Forelimb muscle (tissue), 1 donor: ENCODE results near the gene COX10. TPM values are rescaled to one million over a fixed set of nuclear protein-coding genes. Genes with fewer than 3 reads are reported as not detected.
"Not testable (repeated sequence)": the region's sequence is repeated elsewhere in the genome, so short reads cannot be mapped to it uniquely, and the experiment has no call there.

ENCODE experiments used
- DNase-seq: peaks from one replicate; pipeline ENCODE4 v3.0.0-alpha.2; 2013; ENCODE audit warnings: low read depth
- polyA plus RNA-seq: library from polyadenylated mRNA; unstranded; fragments of 120-200 nt; gene quantifications from one replicate; pipeline ENCODE4 v1.2.1, GENCODE V29; 2013; ENCODE audit not compliant: insufficient read length

COX10 gene
- polyA plus RNA-seq = 13.1 TPM

DNA sequence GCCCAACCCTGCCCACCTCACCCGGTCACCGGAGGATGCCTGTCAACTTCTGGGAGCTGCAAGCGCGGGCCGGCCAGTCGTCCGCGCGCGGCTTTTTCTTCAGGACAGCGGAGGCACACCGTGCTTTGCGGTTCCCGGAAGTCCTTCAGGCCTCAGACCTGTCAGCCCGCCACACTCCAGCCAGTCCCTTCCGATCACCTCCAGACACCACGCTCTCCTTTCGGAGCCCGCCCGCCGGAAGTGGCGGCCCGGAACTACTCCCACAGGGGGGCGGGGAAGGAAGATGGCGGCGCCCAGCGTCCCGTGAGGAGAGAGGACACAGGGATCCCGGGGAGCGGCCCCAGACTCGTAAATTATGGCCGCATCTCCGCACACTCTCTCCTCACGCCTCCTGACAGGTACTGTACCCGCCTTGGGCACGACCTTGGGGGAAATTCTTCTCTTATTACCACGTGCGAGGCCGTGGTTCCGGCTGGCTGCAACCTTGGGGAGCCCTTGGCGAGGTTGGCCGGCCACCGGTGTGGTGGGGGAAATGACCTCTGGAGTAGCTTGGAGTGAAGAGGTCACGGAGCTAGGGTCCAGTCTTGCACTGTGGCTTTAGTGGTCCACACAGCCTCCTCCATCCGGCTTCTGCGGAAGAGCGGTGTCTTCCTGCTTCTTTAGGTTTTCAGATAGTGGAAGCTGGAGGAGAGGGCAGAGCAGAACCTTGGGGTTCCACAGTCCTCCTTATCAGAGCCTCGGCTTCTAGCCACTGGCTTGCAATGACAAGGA, at the start of gene COX10:
TSS of gene COX10 (plus strand) at position 254 of the 771 bp plus-strand sequence. CDS start at position 356, 102 bp downstream.
- peak; percentile 31 for DNase-seq

DNA sequence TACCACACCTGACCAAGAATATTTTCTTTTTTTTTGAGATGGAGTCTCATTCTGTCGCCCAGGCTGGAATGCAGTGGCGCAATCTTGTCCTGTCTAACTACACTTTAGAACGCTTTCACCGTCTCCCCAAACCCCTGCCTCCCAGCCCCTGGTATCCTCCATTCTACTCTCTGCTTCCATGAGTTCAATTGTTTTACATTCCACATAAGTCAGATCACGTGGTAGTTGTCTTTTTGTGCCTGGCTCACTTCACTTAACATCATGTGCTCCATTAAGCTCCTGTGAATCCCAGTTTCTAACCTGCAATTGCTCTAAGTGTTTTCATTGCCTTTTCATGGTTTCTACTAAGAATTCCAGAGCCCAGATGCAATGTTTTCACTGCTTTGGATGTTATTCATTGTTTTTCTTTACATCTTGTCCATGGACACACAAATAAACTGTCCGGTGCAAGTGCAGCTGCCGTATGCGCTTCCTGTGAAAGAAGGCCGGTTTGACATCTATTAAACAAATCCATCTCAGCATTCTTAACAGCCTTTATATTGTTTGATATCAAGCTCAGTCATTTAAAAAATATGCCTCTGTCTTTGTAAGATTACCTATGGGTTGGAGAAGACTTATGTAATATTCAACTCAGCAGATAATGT, 47.5 kb upstream of the COX10 start:
- DNase-seq = not testable (repeated sequence)

DNA sequence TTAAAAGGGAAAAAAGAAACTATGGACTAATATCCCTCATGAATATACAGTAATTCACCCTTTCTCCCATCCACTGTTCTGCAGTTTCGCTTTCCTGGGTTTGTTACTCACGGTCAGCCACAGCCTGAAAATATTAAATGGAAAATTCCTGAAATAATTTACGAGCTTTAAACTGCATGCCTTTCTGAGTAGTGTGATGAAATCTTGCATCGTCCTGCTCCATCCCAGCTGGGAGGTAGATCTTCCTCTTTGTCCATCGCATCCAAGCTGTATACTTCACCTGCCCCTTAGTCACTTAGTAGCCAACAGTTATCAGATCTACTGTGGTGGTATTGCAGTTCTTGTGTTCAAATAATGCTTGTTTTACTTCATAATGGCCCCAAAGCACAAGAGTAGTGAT, 39.5 kb upstream of the COX10 start:
- not testable (repeated sequence) for DNase-seq

DNA sequence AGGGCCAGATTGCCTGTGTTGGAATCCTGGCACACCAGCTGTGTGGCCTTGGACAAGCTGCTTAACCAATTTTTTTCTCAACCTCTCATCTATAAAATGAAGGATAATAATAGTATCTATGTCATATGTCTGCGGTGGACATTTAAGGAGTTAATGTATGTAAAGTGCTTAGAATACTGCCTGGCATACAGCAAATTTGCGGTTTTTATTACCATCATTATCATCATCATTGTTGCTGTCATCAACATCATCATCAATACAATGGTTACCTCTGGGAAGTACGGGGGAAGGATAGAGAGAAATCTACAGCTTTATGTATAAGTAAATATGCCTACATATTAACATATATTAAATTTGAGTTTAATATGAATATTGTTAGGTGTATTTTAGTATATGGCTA, 37.1 kb upstream of the COX10 start:
- DNase-seq = no peak

DNA sequence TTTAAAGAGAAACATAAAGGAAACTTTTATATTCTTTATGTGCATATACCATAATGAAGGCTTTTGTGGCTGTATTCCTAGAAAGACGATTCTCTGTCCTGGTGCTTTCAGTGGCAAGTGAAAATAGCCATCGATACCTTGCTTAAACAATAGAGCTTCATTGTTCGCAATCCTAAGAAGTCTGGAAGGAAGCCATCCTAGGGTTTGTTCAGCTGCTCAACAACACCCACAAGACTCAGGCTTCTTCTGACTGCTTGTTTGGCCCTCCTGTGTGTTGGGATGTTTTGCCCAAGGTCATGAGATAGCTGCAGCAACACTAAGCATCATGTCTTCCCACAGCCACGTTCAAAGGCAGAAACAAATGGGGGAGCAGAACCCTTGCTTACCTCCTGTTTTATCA, 36.1 kb upstream of the COX10 start:
- no peak for DNase-seq

DNA sequence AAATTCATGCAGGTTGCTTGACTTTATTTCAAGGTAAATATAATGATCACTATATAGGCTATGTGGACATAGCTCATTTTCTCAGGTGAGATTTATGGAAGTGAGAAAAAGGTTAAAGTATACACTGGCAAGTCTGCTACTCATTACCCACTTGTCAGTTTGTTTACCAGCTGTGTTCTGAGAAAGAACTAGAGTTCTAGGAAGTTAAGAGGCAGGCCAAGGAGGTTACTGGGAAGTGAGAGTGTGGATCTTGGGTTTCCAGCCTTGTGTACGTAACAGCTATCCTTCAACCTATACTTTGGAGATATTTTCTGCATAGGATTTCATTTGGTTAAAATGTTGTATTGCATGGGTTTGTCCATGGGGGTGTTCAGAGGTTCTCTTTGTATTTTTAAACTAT, 31.9 kb upstream of the COX10 start:
- no peak for DNase-seq

DNA sequence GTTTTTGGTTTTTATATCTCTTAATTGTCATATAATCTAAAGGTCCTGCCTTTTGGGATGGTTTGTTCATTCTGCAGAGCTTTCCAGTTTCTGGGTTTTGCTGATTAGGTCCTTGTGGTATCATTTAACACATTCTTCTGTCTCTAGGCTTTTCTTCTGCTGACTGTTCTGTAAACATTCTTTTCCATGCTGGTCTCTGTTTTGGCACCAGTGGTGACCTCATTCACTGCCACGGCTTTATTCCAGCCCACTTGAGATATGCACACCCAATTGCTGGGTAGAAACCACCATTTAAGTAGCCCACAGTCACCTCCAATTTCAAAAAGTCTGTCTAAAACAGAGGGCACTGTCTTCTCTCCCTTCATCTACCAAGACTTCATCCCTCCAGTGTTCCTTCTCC, 31.1 kb upstream of the COX10 start:
- no peak for DNase-seq

DNA sequence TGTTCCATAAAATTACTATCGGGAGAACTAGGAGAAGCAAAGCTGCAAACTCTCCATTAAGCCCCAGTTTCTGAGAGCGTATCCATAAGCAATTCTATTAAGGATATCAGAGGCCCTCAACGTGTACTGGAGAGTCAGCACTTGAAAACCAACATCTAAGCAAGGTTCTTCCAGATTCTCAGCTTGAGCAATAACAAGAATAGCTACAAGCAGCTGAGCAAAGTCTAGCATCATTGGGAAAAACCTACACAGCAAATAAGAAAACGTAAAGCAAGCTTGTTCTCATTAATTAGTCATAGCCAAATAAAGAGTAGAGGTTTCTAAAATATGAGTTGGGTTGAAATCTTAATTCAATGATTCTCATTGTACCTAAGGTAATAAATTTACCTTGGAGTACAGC, 26.9 kb upstream of the COX10 start:
- no peak for DNase-seq

DNA sequence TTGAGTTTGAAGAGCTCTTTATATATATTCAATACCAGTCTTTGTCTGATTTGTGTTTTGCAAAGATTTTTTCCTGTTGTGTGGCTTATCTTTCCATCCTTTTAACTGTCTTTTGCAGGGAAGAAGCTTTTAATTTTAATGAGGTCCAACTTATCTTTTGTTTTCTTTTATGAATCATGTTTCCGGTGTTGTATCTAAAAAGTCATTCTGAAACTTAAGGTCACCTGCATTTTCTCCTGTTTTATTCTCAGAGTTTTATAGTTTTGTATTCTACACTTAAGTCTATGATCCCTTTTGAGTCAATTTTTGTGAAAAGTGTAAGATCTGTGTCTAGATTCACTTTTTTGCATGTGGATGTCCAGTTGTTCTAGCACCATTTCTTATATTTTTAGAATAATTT, 24.6 kb upstream of the COX10 start:
- DNase-seq = no peak

DNA sequence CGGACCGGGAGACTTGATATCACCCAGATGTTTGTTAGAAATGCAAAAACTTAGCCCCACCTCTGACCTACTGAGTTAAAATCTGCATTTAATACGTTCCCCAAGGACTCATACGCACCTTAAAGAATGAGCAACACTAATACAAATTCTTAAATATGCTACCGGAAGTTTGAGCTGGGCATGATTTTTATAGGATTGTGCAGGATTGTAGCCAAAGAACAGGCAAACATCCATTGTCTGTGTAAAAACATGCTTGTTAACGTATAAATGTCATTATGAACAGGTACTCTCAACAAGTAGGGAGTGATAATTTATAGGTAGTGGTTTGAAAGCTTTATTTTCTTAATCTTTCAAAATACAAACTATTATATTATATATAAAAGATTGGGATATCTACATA, 22.3 kb upstream of the COX10 start:
- no peak for DNase-seq

DNA sequence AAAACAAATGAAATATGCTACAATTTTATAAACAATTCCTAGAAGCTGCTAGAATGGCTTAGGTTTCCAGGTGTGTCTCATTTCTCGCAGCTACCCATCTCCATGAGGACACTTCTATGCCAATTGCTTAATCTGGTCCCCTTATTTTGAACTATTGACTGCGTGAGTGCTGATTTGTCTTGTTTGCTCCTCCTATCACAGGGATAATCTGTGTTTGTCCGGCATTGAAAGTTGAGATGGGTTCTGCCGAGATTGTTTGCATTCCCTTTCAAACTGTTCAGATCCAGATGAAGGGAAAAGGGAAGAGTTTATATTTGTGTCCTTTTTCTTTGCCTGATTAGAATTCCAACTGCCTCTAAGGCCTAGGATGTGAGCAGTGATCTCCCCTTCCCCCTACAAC, 21.7 kb upstream of the COX10 start:
- no peak for DNase-seq

DNA sequence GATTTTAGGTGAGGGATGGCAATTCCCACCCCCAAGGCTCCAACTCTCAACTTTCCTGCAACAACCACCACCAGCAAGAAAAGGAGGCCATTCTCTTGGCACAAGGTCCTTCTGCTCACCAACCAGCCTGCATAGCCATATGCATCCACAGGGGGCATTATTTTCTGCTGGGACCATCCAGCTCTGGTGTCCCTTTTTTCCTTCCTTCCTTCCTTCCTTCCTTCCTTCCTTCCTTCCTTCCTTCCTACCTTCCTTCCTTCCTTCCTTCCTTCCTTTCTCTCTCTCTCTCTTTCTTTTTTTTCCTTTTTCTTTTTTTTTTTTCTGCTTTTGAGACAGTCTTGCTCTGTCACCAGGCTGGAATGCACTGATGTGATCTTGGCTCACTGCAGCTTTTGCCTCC, 21.1 kb upstream of the COX10 start:
- DNase-seq = no peak

DNA sequence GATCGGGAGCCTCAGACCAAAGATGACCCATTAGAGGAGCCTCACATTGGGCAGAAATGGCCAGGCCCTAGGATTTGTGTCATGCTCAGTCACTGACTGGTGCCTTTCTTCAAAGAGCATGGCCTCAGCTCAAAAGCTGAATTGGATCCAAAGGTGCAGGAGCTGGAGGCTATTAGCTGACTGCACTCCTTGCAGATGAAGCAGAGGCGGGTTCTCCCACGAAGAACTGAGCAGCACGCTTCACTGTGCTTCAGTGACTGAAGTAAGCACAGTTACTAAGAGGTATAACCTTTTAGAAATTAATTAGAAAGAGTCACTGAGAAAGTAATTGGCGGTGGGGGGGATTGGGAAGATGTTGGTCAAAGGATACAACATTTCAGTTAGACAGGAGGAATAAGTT, 18.7 kb upstream of the COX10 start:
- DNase-seq = no peak

DNA sequence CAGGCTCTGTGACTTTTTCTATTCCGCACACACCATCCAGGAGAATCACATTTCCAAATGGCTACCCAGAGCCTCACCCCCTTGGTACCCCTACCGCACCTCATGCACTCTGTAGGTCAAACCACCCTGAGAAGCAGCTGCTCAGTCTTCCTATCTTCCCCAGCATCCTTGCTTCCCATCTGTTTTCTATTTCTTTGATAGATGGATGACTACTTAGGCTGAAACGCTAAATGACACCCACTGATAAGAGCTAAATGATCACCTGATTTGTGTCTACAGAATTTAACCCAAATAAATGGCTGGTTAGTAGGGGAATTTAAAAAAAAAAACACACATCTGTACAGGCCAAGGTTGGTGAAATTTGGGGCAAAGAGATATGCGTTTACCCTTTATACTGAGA, 17.6 kb upstream of the COX10 start:
- DNase-seq = no peak

DNA sequence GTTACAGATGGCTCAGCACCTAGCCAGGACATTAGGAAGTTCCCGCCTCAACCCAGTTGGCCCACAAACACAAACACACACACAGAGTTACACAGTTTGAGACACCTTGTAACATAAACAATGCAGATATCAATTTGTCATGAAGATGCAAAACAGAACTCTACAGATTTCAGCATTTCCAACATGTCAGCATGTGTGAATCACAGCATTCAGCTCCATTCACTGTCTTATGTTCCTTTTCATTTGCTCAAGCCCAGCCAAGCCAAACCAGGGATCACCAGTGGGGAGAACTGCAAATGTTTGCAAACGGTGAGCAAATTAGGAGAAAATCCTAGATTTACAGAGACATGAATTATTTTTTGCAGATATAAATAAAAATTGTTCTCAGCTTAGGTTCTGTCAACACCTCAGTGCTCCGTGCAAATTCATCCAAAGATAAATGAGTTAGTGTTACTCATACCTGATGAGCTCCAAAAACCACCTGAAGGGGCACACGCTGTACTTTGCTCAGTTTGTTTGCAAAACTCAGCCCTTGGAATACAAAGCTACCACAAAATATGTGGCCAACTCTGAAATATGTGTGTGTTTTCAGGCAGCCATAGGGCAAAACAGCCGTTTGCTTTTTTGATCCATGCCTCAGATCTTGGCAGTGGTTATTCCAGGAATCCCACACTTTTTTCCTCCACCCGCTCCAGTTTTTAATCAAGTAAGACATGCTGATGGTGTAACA, 16.3 kb upstream of the COX10 start:
- no peak for DNase-seq

DNA sequence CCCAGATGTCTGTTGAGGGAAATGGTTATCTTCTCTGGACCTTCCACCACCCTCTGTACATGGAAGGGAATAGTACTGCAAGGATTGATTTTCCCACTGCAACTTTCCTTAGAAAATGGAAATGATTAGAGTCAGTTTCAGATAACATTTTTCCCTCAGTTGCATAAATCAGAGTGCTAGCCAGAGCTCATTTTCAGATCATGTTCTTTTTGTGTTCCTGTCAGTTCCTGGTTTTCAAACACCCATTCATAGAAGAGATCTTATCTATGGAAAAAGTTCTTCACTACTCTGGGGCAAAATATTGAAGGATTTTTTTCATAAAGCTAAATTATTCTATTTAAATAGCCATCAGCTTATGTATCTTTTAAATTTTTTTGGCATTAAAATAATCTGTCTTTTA, 11.7 kb upstream of the COX10 start:
- no peak for DNase-seq

DNA sequence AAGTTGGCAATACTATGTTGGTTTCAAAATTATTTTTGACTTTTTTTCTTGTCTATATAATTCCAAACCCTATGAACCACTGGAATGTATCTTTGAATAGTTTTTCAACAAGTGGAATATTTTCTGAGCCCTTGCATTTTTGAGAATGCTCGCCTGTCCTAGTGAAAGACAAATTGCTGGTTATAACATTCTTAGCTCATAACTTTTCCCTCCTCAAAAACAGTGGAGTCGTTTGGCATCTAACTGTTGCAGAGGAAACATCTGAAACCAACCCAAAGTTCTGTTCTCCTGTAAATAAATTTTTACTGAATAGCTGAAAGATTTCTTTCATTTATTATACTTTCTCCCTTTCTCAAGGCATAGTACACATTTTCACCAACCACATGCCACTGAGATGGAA, 11.3 kb upstream of the COX10 start:
- DNase-seq = no peak

DNA sequence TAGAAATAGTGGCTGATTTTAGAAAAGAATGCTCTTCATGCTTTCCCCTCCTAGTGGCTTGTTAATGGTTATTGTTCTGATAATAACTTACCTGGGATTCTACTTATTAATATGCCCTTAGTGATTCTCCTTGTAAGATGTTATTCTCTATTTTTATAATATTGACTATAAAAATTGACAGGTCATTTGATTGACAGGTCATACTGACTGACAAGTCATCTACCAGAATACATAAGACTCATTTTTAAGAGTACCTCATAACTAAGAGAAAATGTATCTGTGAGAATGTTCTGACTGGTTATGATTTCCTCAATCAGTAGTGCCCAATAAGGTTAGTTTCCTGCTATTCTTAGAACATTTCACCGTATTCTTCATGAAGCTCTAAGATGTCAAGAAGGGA, 8.6 kb upstream of the COX10 start:
- DNase-seq = no peak

DNA sequence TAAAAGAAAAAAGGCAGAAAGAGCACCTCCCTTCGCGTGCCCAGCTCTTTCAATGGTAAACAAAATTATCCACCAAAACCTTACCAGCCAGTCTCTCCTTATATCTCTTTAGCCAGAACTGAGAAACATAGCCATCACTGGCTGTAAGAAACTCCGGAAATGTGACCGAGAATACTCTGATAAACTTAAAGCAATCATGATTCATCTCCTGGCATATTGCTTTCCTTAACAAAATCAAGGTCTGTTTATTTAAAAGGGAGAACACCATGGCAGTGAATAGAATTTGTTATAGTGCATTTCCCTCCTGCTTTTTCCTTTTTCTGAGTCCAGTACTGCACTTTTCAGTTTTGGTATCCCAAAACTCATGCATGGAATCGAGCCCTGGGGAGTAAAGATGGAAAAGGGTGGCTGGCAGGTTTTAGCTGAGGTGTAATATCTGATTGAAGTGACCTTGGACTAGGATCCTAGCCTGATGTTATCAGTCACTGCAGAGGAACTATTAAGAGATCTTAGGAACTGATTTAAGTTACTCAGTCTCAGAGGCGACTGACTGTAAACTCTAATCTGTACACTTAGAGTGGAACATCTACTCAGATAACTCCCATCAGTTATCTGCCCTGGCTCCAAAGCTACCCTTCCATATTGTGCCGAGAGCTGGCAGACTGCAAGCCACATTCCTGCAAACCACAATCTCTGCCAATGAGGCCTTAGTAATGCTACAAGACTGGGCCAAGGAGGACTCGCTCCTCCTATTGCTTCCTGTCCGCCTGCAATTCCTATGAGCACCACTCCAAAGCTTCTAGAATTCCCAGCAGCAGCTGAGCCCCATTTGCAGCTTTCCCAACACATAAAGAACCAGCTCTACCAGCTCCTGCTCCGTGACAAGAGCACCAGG, 7.4 kb upstream of the COX10 start:
- DNase-seq = no peak

DNA sequence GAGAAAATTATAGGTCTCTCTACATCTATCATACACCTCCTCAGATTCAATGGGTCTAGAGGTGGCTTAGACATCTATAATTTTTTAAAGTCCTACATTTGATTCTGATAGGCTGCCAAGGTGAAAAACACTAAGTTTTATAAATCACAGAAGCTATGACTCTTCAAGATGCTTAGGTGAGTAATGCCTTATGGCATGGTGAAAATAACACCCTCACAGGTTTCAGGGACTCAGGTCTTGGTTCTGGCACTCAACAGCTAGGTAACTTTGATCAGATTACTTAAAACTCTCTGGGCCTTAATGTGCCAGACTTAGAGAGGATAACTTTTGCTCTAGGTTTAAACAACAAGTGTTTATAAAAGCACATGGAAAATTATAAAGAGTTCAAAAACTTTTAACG, 2.0 kb upstream of the COX10 start:
- DNase-seq = no peak

DNA sequence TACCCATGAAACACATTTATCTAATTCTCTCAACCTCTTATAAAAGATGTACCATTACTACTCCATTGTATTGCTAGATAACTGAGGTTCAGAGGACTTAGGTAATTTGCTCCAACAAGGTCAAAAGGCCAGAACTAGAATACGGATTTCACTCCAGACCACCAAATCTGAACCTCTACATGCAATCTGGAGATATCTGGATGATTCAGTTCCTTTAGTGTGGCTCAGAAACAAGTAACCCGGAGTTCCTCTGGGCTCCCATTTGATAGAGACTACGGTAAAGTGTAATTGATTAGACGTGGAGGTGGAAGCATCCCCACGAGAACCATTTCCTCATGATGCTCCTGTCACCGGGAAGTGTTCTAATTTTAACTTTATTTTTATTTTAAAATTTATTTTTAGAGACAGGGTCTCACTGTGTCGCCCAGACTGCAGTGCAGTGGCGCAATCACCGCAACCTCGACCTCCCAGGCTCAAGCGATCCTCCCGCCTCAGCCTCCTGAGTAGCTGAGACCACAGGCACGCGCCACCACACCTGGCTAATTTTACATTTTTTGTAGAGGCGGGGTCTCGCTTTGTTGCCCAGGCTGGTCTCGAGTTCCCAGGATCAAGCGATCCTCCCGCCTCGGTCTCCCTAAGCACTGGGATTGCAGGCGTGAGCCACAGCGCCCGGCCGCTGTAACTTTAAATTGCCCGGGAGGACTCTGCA, 608 bp upstream of the COX10 start:
- no peak for DNase-seq
